CD14-positive monocyte (primary cell): ENCODE data around the gene NRG3. TPM values are rescaled to one million over a fixed set of nuclear protein-coding genes. Genes with fewer than 3 reads are reported as not detected.

Experiments used
- DNase-seq, 3 donors: peaks; one replicate each; pipeline ENCODE4 v3.0.0-alpha.2; 2011 to 2022
- H2AFZ ChIP-seq: 2 replicates; pipeline ENCODE4 v1.6.0; 2012; ENCODE audit warnings: mild to moderate bottlenecking, low read depth, low read length, inconsistent platforms; ENCODE audit not compliant: insufficient read depth, poor library complexity, severe bottlenecking
- H3K27ac ChIP-seq, 2 donors: 1 replicate in 1 of 2; 2 replicates in 1 of 2; pipeline ENCODE4 v1.5.1; 2012 to 2013; ENCODE audit warnings: low read length in 2 of 2, control low read depth in 1 of 2, inconsistent platforms in 1 of 2, low read depth in 1 of 2, mild to moderate bottlenecking in 1 of 2
- H3K27me3 ChIP-seq, 2 donors: one replicate each; pipeline versions ENCODE4 v1.6.0 to v1.6.1; 2011 to 2013; ENCODE audit warnings: low read length in 2 of 2; ENCODE audit not compliant: control insufficient read depth in 2 of 2, insufficient read depth in 2 of 2
- H3K36me3 ChIP-seq, 2 donors: replicated peaks in 1 of 2; 1 replicate in 1 of 2; 2 replicates in 1 of 2; pipeline versions ENCODE4 v1.5.1 to v1.6.1; 2012 to 2013; ENCODE audit warnings: low read length in 2 of 2, control low read depth in 1 of 2, inconsistent platforms in 1 of 2, mild to moderate bottlenecking in 1 of 2; ENCODE audit not compliant: insufficient read depth in 2 of 2, control insufficient read depth in 1 of 2
- H3K4me1 ChIP-seq, 2 donors: 1 replicate in 1 of 2; 2 replicates in 1 of 2; pipeline versions ENCODE4 v1.5.1 to v1.6.1; 2012 to 2013; ENCODE audit warnings: low read length in 2 of 2, control low read depth in 1 of 2, inconsistent platforms in 1 of 2, mild to moderate bottlenecking in 1 of 2, moderate library complexity in 1 of 2; ENCODE audit not compliant: insufficient read depth in 2 of 2, control insufficient read depth in 1 of 2
- H3K4me2 ChIP-seq: replicated peaks from 2 replicates; pipeline ENCODE3; 2012; ENCODE audit warnings: low read length, moderate library complexity, mild to moderate bottlenecking; ENCODE audit not compliant: poor library complexity, severe bottlenecking; ENCODE audit errors: extremely low read depth
- H3K4me3 ChIP-seq, 3 experiments: fragments of 200-600 bp in 1 of 3; sonication (generic) in 1 of 3; replicated peaks in 1 of 3; 1 replicate in 2 of 3; 2 replicates in 1 of 3; pipeline ENCODE4 v1.5.1; 2011 to 2013; ENCODE audit warnings: low read length in 3 of 3, mild to moderate bottlenecking in 3 of 3, control low read depth in 2 of 3, low read depth in 2 of 3, inconsistent platforms in 1 of 3, moderate library complexity in 1 of 3
- H3K79me2 ChIP-seq: 2 replicates; pipeline ENCODE4 v1.6.0; 2012; ENCODE audit warnings: mild to moderate bottlenecking, control low read depth, inconsistent platforms, low read length, moderate library complexity; ENCODE audit not compliant: insufficient read depth
- H3K9ac ChIP-seq: 2 replicates; pipeline ENCODE4 v1.6.0; 2017; ENCODE audit warnings: low read length, mild to moderate bottlenecking; ENCODE audit not compliant: insufficient read depth, poor library complexity, severe bottlenecking
- H3K9me3 ChIP-seq, 2 donors: replicated peaks in 1 of 2; 1 replicate in 1 of 2; 2 replicates in 1 of 2; pipeline versions ENCODE4 v1.5.1 to v1.6.1; 2012 to 2013; ENCODE audit warnings: low read length in 2 of 2, control low read depth in 1 of 2; ENCODE audit not compliant: control insufficient read depth in 1 of 2, insufficient read depth in 1 of 2
- H4K20me1 ChIP-seq: 2 replicates; pipeline ENCODE4 v1.6.0; 2012; ENCODE audit warnings: mild to moderate bottlenecking, low read length, control low read depth, moderate library complexity; ENCODE audit not compliant: insufficient read depth
- H3K27ac Mint-ChIP-seq, 7 donors: one replicate each; pipeline ENCODE4 v1.8.0; 2020; ENCODE audit warnings: mild to moderate bottlenecking in 7 of 7, mixed read lengths in 7 of 7, moderate library complexity in 6 of 7, inconsistent platforms in 2 of 7
- H3K27me3 Mint-ChIP-seq, 3 donors: one replicate each; pipeline ENCODE4 v1.8.0; 2021 to 2022; ENCODE audit warnings: low read depth in 3 of 3, mild to moderate bottlenecking in 3 of 3, mixed read lengths in 3 of 3, moderate library complexity in 3 of 3, inconsistent platforms in 1 of 3
- H3K36me3 Mint-ChIP-seq, 2 donors: one replicate each; pipeline ENCODE4 v1.8.0; 2020; ENCODE audit warnings: mixed read lengths in 2 of 2, inconsistent platforms in 1 of 2, mild to moderate bottlenecking in 1 of 2
- H3K4me1 Mint-ChIP-seq: one replicate; pipeline ENCODE4 v1.8.0; 2020; ENCODE audit warnings: mild to moderate bottlenecking, mixed read lengths
- H3K4me3 Mint-ChIP-seq, 2 donors: one replicate each; pipeline ENCODE4 v1.8.0; 2020; ENCODE audit warnings: mild to moderate bottlenecking in 2 of 2, mixed read lengths in 2 of 2, moderate library complexity in 1 of 2
- H3K9me3 Mint-ChIP-seq, 7 donors: one replicate each; pipeline ENCODE4 v1.8.0; 2020 to 2022; ENCODE audit warnings: mixed read lengths in 7 of 7, mild to moderate bottlenecking in 6 of 7, moderate library complexity in 6 of 7, inconsistent platforms in 2 of 7
- CTCF ChIP-seq: fragments of 200-600 bp; IDR thresholded peaks from one replicate; pipeline ENCODE4 v1.8.0; 2022; ENCODE audit warnings: antibody characterized with exemption, mild to moderate bottlenecking
- WGBS: methylation state at CpG from one replicate; pipeline ENCODE4 v1.1.5; 2013; ENCODE audit warnings: missing lambda C conversion rate; ENCODE audit not compliant: insufficient coverage; 5-methylcytosine and 5-hydroxymethylcytosine counted together
- intact Hi-C, 2 donors: fragments of 100-400 bp; cut with micrococcal nuclease; formaldehyde crosslinking; loops; one replicate each; pipeline versions ENCODE4 v1.15.0 to v1.15.1; 2023
- polyA plus RNA-seq, 3 donors: library from polyadenylated mRNA; depleted of rRNA in 1 of 3; unstranded in 2 of 3; stranded (reverse) in 1 of 3; fragments of 300-500 nt in 2 of 3; fragments of >200 nt in 1 of 3; fragmentation: Illumina TruSeq in 2 of 3; gene quantifications; 1 replicate in 2 of 3; 2 replicates in 1 of 3; pipeline ENCODE4 v1.2.3, GENCODE V29; 2012 to 2021

NRG3 gene
- polyA plus RNA-seq, 3 donors: not detected

- H3K4me2 ChIP-seq: no peak overlapping the region
- no peaks in the 10 kb centered on the region for H3K4me1 ChIP-seq
- Mint-ChIP-seq H3K27ac (no peak overlapping the region), H3K36me3 (no peaks in the 10 kb centered on the region), H3K9me3 (peaks cover 0 to 6% (median 2%) of the 10 kb centered on the region in 7 donors), H3K4me1 (no peaks in the 10 kb centered on the region), H3K4me3 (no peak overlapping the region), H3K27me3 (no peaks in the 10 kb centered on the region)
- no peak overlapping the region for H3K4me3 ChIP-seq
- H3K27ac ChIP-seq: no peak overlapping the region
- intact Hi-C loops: no loop called here
- no CpG with 5 or more reads among the region's 1 CpG for WGBS
- H4K20me1 ChIP-seq: no peaks in the 10 kb centered on the region
- H2AFZ ChIP-seq: no peak overlapping the region
- no peaks in the 10 kb centered on the region for H3K27me3 ChIP-seq
- H3K9ac ChIP-seq: no peak overlapping the region
- no peaks in the 10 kb centered on the region for H3K79me2 ChIP-seq
- H3K9me3 ChIP-seq: peaks cover 0 to 4% of the 10 kb centered on the region in 2 donors
- DNase-seq: no peak
- TF ChIP-seq CTCF: no peak
- no peaks in the 10 kb centered on the region for H3K36me3 ChIP-seq
Measured at GRCh38 chr10:81981724-81982123, 106.7 kb downstream of the NRG3 start.

GRCh38 chr10:81984428-81984827 lies 109.4 kb downstream of the NRG3 start:
- 63% methylated on average over 2 of the region's 3 CpGs for WGBS
- no peaks in the 10 kb centered on the region for H3K4me1 Mint-ChIP-seq
- no peaks in the 10 kb centered on the region for H4K20me1 ChIP-seq
- H3K4me3 ChIP-seq: no peak overlapping the region
- H3K27ac Mint-ChIP-seq: no peak overlapping the region
- no peak overlapping the region for H3K27ac ChIP-seq
- H3K4me2 ChIP-seq: no peak overlapping the region
- no peaks in the 10 kb centered on the region for H3K36me3 Mint-ChIP-seq
- H3K27me3 ChIP-seq: no peaks in the 10 kb centered on the region
- DNase-seq: no peak
- no peaks in the 10 kb centered on the region for H3K4me1 ChIP-seq
- H3K4me3 Mint-ChIP-seq: no peak overlapping the region
- H3K79me2 ChIP-seq: no peaks in the 10 kb centered on the region
- H3K9me3 Mint-ChIP-seq: peaks cover 0 to 5% (median 2%) of the 10 kb centered on the region in 7 donors
- peaks cover 0 to 4% of the 10 kb centered on the region in 2 donors for H3K9me3 ChIP-seq
- no peaks in the 10 kb centered on the region for H3K27me3 Mint-ChIP-seq
- TF ChIP-seq CTCF: no peak
- H2AFZ ChIP-seq: no peak overlapping the region
- H3K9ac ChIP-seq: no peak overlapping the region
- intact Hi-C loops: no loop called here
- no peaks in the 10 kb centered on the region for H3K36me3 ChIP-seq
